GM12875 (cell line): Measurements from ENCODE around the gene TRMT61A.

Source experiments
- H3K4me3 ChIP-seq: one replicate; pipeline ENCODE4 v1.5.1; 2011; ENCODE audit warnings: low read depth, low read length, control low read depth
- CTCF ChIP-seq: IDR thresholded peaks from 2 replicates; pipeline ENCODE4 v1.5.1; 2011; ENCODE audit warnings: low read depth, mild to moderate bottlenecking, control low read depth, inconsistent platforms, low read length, moderate library complexity, borderline replicate concordance; ENCODE audit not compliant: insufficient read depth

The TRMT61A gene

GRCh38 chr14:103533137-103533998, 4.4 kb downstream of the TRMT61A start:
- H3K4me3 ChIP-seq: no peak overlapping the region
- TF ChIP-seq CTCF: no peak

GRCh38 chr14:103533999-103534575, 5.1 kb downstream of the TRMT61A start:
- H3K4me3 ChIP-seq: no peak overlapping the region
- TF ChIP-seq CTCF: no peak

DNA sequence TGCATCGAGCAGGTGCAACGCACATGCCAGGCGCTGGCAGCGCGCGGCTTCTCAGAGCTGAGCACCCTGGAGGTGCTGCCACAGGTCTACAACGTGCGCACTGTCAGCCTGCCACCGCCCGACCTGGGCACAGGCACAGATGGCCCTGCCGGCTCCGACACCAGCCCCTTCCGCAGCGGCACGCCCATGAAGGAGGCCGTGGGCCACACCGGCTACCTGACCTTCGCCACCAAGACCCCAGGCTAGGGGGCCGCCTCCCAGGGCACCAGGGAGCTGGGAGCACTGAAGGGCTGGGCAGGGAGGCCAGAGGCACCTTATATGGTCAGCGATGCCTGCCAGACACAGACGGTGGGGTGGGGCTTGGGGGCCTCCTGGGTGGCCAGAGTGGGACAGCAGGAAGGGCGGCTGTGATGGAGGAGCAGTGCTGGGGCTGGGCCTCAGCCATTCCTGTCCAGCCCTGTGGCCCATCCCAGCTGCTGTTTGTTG, 5.6 kb downstream of the TRMT61A start:
- H3K4me3 ChIP-seq: no peak overlapping the region
- TF ChIP-seq CTCF: no peak

DNA sequence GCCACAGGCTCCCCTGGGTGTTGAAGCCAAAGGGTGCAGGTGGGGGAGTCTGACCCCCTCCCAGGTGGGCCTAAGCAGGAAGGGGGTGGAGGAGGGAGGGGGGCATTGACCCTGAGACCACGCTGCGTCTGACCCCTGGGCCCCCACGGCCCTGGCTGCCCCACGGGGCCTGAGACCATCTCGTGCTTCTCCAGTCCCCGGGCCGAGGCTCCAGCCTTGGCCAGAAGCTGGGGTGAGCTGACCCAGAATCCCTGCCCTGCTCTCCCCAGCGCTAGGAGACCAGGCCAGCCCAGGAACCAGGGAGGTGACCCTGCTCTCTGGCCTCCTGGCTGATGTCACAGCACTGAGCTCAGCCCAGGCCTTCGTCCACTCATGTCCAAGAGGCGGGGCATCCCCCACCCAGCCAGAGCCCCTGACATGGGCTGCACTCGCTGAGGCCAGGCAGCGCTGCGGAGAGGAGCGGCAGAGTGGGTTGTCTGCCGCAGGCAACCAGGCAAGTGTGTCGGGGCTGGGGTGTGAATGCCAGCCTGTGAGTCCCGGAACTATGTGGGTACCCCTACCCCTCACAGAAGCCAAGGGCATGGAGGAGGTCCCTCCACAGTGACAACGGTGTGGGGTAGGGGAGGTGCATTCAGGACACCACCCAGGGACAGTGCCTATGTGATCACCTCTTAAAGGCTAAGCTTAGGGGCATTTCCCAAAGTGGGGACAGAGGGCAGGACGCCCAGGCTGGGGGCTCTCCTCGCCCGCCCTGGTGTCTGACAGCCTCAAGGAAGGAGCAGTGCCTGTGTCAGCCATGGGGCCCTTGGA, 6.3 kb downstream of the TRMT61A start:
- no peak overlapping the region for H3K4me3 ChIP-seq
- TF ChIP-seq CTCF: no peak

GRCh38 chr14:103535891-103536565, 7.0 kb downstream of the TRMT61A start:
- no peak for TF ChIP-seq CTCF
- no peak overlapping the region for H3K4me3 ChIP-seq

DNA sequence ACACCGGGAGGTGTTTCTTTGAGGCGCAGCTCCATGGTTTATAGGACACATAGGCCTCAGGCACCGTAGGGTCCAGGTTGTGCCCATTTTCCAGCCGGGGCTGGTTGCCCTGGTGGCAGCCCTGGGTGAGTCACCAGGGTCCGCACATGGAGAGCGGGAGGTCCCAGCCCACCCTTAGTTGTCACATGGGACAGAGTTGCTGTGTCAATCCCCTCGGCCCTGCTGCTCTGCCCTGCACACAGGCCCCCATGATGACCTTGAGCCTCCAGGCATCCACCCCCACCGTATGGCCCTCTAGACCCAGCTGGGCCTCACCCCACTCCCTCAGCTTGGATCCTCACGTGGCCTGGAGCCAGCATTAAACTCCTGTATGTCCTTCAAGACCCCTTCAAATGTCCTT, 7.7 kb downstream of the TRMT61A start:
- H3K4me3 ChIP-seq: no peak overlapping the region
- TF ChIP-seq CTCF: no peak
